HuH-7 (cell line): ENCODE results near the gene KY.

Experiments
- DNase-seq: peaks from one replicate; pipeline ENCODE4 v3.0.0; 2011; ENCODE audit warnings: low spot score

Gene KY

GRCh38 chr3:134650431-134651346, at the start of gene KY:
TSS of gene KY (minus strand) at chr3:134651022. CDS start at chr3:134650960, 62 bp downstream.
- DNase-seq: no peak

GRCh38 chr3:134699721-134700120, 48.9 kb upstream of the KY start:
- no peak for DNase-seq

- DNase-seq: no peak
Observed at GRCh38 chr3:134699141-134699711, 48.4 kb upstream of the KY start.

GRCh38 chr3:134697830-134698689, 47.2 kb upstream of the KY start:
- no peak for DNase-seq

- no peak for DNase-seq
Observed at GRCh38 chr3:134696155-134696554, 45.3 kb upstream of the KY start.

- no peak for DNase-seq
Observed at GRCh38 chr3:134694946-134695543, 44.2 kb upstream of the KY start.

- no peak for DNase-seq
Observed at GRCh38 chr3:134694466-134694865, 43.6 kb upstream of the KY start.

- DNase-seq: no peak
Observed at GRCh38 chr3:134693804-134694203, 43.0 kb upstream of the KY start.

GRCh38 chr3:134693226-134693625, 42.4 kb upstream of the KY start:
- no peak for DNase-seq

- DNase-seq: no peak
Observed at GRCh38 chr3:134690226-134690625, 39.4 kb upstream of the KY start.

GRCh38 chr3:134687642-134688041, 36.8 kb upstream of the KY start:
- DNase-seq: no peak

GRCh38 chr3:134685929-134686802, 35.3 kb upstream of the KY start:
- no peak for DNase-seq

- DNase-seq: no peak
Observed at GRCh38 chr3:134682196-134682880, 31.5 kb upstream of the KY start.

- no peak for DNase-seq
Observed at GRCh38 chr3:134681522-134681900, 30.7 kb upstream of the KY start.

- no peak for DNase-seq
Observed at GRCh38 chr3:134680796-134681521, 30.1 kb upstream of the KY start.

GRCh38 chr3:134677987-134678308, 27.1 kb upstream of the KY start:
- no peak for DNase-seq

- peak; percentile 56 for DNase-seq
Observed at GRCh38 chr3:134677196-134677986, 26.6 kb upstream of the KY start.

- DNase-seq: no peak
Observed at GRCh38 chr3:134675726-134676256, 25.0 kb upstream of the KY start.

- no peak for DNase-seq
Observed at GRCh38 chr3:134672571-134672970, 21.7 kb upstream of the KY start.
